OCI-LY1 (cell line): ENCODE results near the gene DCHS1.

Experiments used
- EZH2 ChIP-seq: fragments of 200-600 bp; sonication (generic), shearing (Covaris generic); IDR thresholded peaks from 2 replicates; pipeline ENCODE4 v1.8.0; 2017; ENCODE audit warnings: borderline replicate concordance, mixed run types, mild to moderate bottlenecking, antibody characterized with exemption, low read length, moderate library complexity, mixed read lengths
- TF ChIP-seq, protein P1 (sequence below): fragments of 200-600 bp; sonication (generic), shearing (Covaris generic); IDR thresholded peaks from 2 replicates; pipeline ENCODE4 v1.5.1; 2017; ENCODE audit warnings: mild to moderate bottlenecking, antibody characterized with exemption, low read length, moderate library complexity, mixed read lengths

DNA sequence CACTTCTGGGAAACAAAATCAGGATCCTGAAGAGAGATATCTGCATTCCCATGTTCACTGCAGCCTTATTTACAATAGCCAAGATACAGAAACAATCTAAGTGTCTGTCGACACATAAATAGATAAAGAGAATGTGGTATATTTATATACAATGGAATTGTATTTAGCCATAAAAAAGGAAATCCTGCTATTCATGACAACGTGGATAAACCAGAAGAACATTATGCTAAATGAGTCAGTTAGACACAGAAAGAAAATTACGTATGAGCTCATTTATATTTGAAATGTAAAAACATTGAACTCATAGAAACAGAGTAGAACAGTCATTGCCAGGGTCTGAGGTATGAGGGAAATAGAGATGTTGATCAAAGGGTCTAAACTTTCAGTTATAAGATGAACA, 21.4 kb upstream of the DCHS1 start:
- TF ChIP-seq, protein P1, sequence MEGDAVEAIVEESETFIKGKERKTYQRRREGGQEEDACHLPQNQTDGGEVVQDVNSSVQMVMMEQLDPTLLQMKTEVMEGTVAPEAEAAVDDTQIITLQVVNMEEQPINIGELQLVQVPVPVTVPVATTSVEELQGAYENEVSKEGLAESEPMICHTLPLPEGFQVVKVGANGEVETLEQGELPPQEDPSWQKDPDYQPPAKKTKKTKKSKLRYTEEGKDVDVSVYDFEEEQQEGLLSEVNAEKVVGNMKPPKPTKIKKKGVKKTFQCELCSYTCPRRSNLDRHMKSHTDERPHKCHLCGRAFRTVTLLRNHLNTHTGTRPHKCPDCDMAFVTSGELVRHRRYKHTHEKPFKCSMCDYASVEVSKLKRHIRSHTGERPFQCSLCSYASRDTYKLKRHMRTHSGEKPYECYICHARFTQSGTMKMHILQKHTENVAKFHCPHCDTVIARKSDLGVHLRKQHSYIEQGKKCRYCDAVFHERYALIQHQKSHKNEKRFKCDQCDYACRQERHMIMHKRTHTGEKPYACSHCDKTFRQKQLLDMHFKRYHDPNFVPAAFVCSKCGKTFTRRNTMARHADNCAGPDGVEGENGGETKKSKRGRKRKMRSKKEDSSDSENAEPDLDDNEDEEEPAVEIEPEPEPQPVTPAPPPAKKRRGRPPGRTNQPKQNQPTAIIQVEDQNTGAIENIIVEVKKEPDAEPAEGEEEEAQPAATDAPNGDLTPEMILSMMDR, result no peak
- no peak for TF ChIP-seq EZH2
